HG03439 (cell line): ENCODE data around the gene WNT5A.
"Not testable (repeated sequence)": the region's sequence is repeated elsewhere in the genome, so short reads cannot be mapped to it uniquely, and the experiment has no call there.

Experiments
- ATAC-seq: cut with Tn5 transposase; IDR thresholded peaks from one replicate; pipeline ENCODE4 v1.9.1; 2021; ENCODE audit warnings: mild to moderate bottlenecking, moderate library complexity; ENCODE audit not compliant: unreplicated experiment

The WNT5A gene

GRCh38 chr3:55507808-55508207, 20.7 kb upstream of the WNT5A start:
- no peak for ATAC-seq

GRCh38 chr3:55505776-55506175, 18.7 kb upstream of the WNT5A start:
- no peak for ATAC-seq

- ATAC-seq = not testable (repeated sequence)
These were observed 18.0 kb upstream of the WNT5A start for GRCh38 chr3:55505102-55505501.

- no peak for ATAC-seq
These were observed 14.8 kb upstream of the WNT5A start for GRCh38 chr3:55501905-55502304.

- ATAC-seq = no peak
These were observed 13.6 kb upstream of the WNT5A start for GRCh38 chr3:55500555-55501330.

GRCh38 chr3:55498520-55498919, 11.4 kb upstream of the WNT5A start:
- ATAC-seq = no peak

- ATAC-seq = no peak
These were observed 10.1 kb upstream of the WNT5A start for GRCh38 chr3:55497250-55497649.

- ATAC-seq = no peak
These were observed 7.9 kb upstream of the WNT5A start for GRCh38 chr3:55494976-55495375.

- ATAC-seq = no peak
These were observed 5.9 kb upstream of the WNT5A start for GRCh38 chr3:55492976-55493375.

- no peak for ATAC-seq
These were observed 4.2 kb upstream of the WNT5A start for GRCh38 chr3:55491296-55491816.

GRCh38 chr3:55490276-55490913, 3.3 kb upstream of the WNT5A start:
- no peak for ATAC-seq

GRCh38 chr3:55489798-55490132, 2.7 kb upstream of the WNT5A start:
- ATAC-seq = no peak

GRCh38 chr3:55488398-55489055, 1.4 kb upstream of the WNT5A start:
- no peak for ATAC-seq

GRCh38 chr3:55487381-55488241, 505 bp upstream of the WNT5A start:
- ATAC-seq = no peak

- ATAC-seq = no peak
These were observed 827 bp downstream of the WNT5A start for GRCh38 chr3:55486101-55486856.

GRCh38 chr3:55484801-55485791, 2.0 kb downstream of the WNT5A start:
- peak; percentile 71 for ATAC-seq

GRCh38 chr3:55484191-55484689, 2.9 kb downstream of the WNT5A start:
- no peak for ATAC-seq

GRCh38 chr3:55483196-55484095, 3.7 kb downstream of the WNT5A start:
- ATAC-seq = no peak
